ENCODE results near the gene OR8H3. TPM values are rescaled to one million over a fixed set of nuclear protein-coding genes. Genes with fewer than 3 reads are reported as not detected.

The OR8H3 gene
- total and polyA plus RNA-seq, 2 donors (not counting 1 experiment from before 2014, with no cell fraction given), result not detected

DNA sequence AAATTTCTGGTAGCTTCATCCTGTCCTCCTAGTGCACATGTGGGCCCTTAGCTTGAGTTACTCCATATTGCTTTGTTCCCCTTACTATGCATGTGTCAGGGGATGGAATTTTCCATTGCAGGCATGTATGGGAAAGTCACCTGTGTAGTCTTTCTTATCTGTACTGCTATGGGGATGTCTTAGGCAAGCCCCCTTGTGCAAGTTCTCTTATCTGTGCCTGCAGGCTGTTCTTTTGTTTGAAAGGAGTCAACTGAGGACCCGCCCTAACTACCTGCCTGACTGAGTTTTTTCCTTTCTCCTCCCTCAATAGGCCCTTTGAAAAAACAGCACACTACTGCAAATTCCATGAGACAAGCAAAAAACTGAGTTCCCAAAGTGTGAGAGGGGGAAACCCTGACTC is 29.2 kb downstream of the OR8H3 start:
- H3K9me3 ChIP-seq (ENCODE audit: control extremely low read depth in 1 of 3, control insufficient read depth in 2 of 3, insufficient read depth in 1 of 3, low read length in 2 of 3), result peaks cover 0 to 10% (median 2%) of the 10 kb centered on the region in 3 donors
- H3K27me3 Mint-ChIP-seq, result no peaks in the 10 kb centered on the region
- H3K4me1 Mint-ChIP-seq, result no peaks in the 10 kb centered on the region
- H3K4me2 ChIP-seq (replicated peaks; ENCODE audit: low read depth, low read length, poor library complexity, severe bottlenecking), result no peak overlapping the region
- POLR2A ChIA-PET, result no interaction called here
- no CpG with 5 or more reads among the region's 1 CpG for WGBS (ENCODE audit: insufficient coverage)
- no peaks in the 10 kb centered on the region for H3K79me2 ChIP-seq (ENCODE audit: control insufficient read depth, insufficient read depth, low read length)
- no peak for ATAC-seq (ENCODE audit: low read depth)
- no peak overlapping the region for H3K9ac ChIP-seq (ENCODE audit: low read length)
- no peaks in the 10 kb centered on the region for H4K20me1 ChIP-seq (ENCODE audit: control insufficient read depth, insufficient read depth, low read length, poor library complexity, severe bottlenecking)
- intact Hi-C loops (cut with micrococcal nuclease), result no loop called here
- TF ChIP-seq, protein P1, sequence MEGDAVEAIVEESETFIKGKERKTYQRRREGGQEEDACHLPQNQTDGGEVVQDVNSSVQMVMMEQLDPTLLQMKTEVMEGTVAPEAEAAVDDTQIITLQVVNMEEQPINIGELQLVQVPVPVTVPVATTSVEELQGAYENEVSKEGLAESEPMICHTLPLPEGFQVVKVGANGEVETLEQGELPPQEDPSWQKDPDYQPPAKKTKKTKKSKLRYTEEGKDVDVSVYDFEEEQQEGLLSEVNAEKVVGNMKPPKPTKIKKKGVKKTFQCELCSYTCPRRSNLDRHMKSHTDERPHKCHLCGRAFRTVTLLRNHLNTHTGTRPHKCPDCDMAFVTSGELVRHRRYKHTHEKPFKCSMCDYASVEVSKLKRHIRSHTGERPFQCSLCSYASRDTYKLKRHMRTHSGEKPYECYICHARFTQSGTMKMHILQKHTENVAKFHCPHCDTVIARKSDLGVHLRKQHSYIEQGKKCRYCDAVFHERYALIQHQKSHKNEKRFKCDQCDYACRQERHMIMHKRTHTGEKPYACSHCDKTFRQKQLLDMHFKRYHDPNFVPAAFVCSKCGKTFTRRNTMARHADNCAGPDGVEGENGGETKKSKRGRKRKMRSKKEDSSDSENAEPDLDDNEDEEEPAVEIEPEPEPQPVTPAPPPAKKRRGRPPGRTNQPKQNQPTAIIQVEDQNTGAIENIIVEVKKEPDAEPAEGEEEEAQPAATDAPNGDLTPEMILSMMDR (IDR thresholded peaks at IDR 0.05), result no peak
- TF ChIP-seq EZH2 (IDR thresholded peaks at IDR 0.05; ENCODE audit: borderline replicate concordance, insufficient read depth, low read depth, low read length, poor library complexity, severe bottlenecking), result no peak
- CTCF ChIA-PET, result no interaction called here
- no peak overlapping the region for H3K27ac ChIP-seq (ENCODE audit: low read length in 2 of 2)
- no peak overlapping the region for H3K4me3 ChIP-seq (ENCODE audit: control extremely low read depth in 1 of 5, extremely low read depth in 1 of 5, insufficient read depth in 1 of 5, low read depth in 2 of 5, low read length in 4 of 5)
- H2AFZ ChIP-seq (ENCODE audit: insufficient read depth, low read depth, low read length, poor library complexity, severe bottlenecking), result no peak overlapping the region
- no peaks in the 10 kb centered on the region for H3K27me3 ChIP-seq (replicated peaks in 1 of 4; ENCODE audit: control extremely low read depth in 1 of 4, control insufficient read depth in 3 of 4, insufficient read depth in 4 of 4, low read length in 3 of 4)
- no peak overlapping the region for H3K27ac Mint-ChIP-seq
- no peaks in the 10 kb centered on the region for H3K4me1 ChIP-seq (ENCODE audit: control insufficient read depth in 2 of 2, insufficient read depth in 2 of 2, low read length in 2 of 2)
- no peak for DNase-seq
- peaks cover 22% of the 10 kb centered on the region for H3K9me3 Mint-ChIP-seq (ENCODE audit: insufficient read depth)
- no peaks in the 10 kb centered on the region for H3K36me3 ChIP-seq (replicated peaks in 1 of 2; ENCODE audit: control extremely low read depth in 1 of 2, control insufficient read depth in 1 of 2, extremely low read depth in 1 of 2, insufficient read depth in 2 of 2, low read length in 1 of 2)
- no peak overlapping the region for H3K4me3 Mint-ChIP-seq

- Mint-ChIP-seq H3K9me3 (ENCODE audit: insufficient read depth) (peaks cover 22% of the 10 kb centered on the region), H3K27ac (no peak overlapping the region), H3K4me3 (no peak overlapping the region), H3K27me3 (no peaks in the 10 kb centered on the region), H3K4me1 (no peaks in the 10 kb centered on the region)
- WGBS (ENCODE audit: insufficient coverage), result 96% methylated on average over 15 of the region's 15 CpGs
- H3K9me3 ChIP-seq (ENCODE audit: control extremely low read depth in 1 of 3, control insufficient read depth in 2 of 3, insufficient read depth in 1 of 3, low read length in 2 of 3), result peaks cover 0 to 10% (median 2%) of the 10 kb centered on the region in 3 donors
- DNase-seq (no peak), ATAC-seq (ENCODE audit: low read depth) (no peak)
- no peaks in the 10 kb centered on the region for H3K79me2 ChIP-seq (ENCODE audit: control insufficient read depth, insufficient read depth, low read length)
- no peaks in the 10 kb centered on the region for H3K36me3 ChIP-seq (replicated peaks in 1 of 2; ENCODE audit: control extremely low read depth in 1 of 2, control insufficient read depth in 1 of 2, extremely low read depth in 1 of 2, insufficient read depth in 2 of 2, low read length in 1 of 2)
- ChIA-PET CTCF (no interaction called here), POLR2A (no interaction called here)
- H3K9ac ChIP-seq (ENCODE audit: low read length), result no peak overlapping the region
- H4K20me1 ChIP-seq (ENCODE audit: control insufficient read depth, insufficient read depth, low read length, poor library complexity, severe bottlenecking), result no peaks in the 10 kb centered on the region
- H2AFZ ChIP-seq (ENCODE audit: insufficient read depth, low read depth, low read length, poor library complexity, severe bottlenecking), result no peak overlapping the region
- H3K4me3 ChIP-seq (ENCODE audit: control extremely low read depth in 1 of 5, extremely low read depth in 1 of 5, insufficient read depth in 1 of 5, low read depth in 2 of 5, low read length in 4 of 5), result no peak overlapping the region
- H3K4me2 ChIP-seq (replicated peaks; ENCODE audit: low read depth, low read length, poor library complexity, severe bottlenecking), result no peak overlapping the region
- H3K27me3 ChIP-seq (replicated peaks in 1 of 4; ENCODE audit: control extremely low read depth in 1 of 4, control insufficient read depth in 3 of 4, insufficient read depth in 4 of 4, low read length in 3 of 4), result no peaks in the 10 kb centered on the region
- H3K4me1 ChIP-seq (ENCODE audit: control insufficient read depth in 2 of 2, insufficient read depth in 2 of 2, low read length in 2 of 2), result no peaks in the 10 kb centered on the region
- intact Hi-C loops (cut with micrococcal nuclease), result no loop called here
- H3K27ac ChIP-seq (ENCODE audit: low read length in 2 of 2), result no peak overlapping the region
- TF ChIP-seq, protein P1 (IDR thresholded peaks at IDR 0.05), result no peak
- TF ChIP-seq EZH2 (IDR thresholded peaks at IDR 0.05; ENCODE audit: borderline replicate concordance, insufficient read depth, low read depth, low read length, poor library complexity, severe bottlenecking), result no peak
Observed at GRCh38 chr11:56152333-56152732, 30.2 kb downstream of the OR8H3 start.

Data from B cell (primary cell).